ENCODE data around the gene CREBBP. TPM values are rescaled to one million over a fixed set of nuclear protein-coding genes. Genes with fewer than 3 reads are reported as not detected.
A peak's percentile ranks its signal among the peaks of the same experiment; 100 is the strongest.
"Not testable (repeated sequence)": the region's sequence is repeated elsewhere in the genome, so short reads cannot be mapped to it uniquely, and the experiment has no call there.

The CREBBP gene
- total and polyA plus RNA-seq, 4 donors: 5.4 to 103 (median 61.0) TPM

GRCh38 chr16:3885999-3886398, 5.5 kb upstream of the CREBBP start:
- H3K4me3 ChIP-seq (ENCODE audit: low read length in 2 of 2); H3K9me3 ChIP-seq (ENCODE audit: control insufficient read depth, low read length); H3K4me1 ChIP-seq (ENCODE audit: control insufficient read depth in 1 of 2, insufficient read depth in 2 of 2, low read length in 2 of 2); H3K27me3 ChIP-seq (ENCODE audit: control insufficient read depth in 1 of 2, insufficient read depth in 2 of 2, low read length in 1 of 2); H3K27ac ChIP-seq (ENCODE audit: low read depth in 1 of 2, low read length in 2 of 2); DNase-seq; ATAC-seq (ENCODE audit: low FRiP score); H3K36me3 ChIP-seq (ENCODE audit: control insufficient read depth in 1 of 2, insufficient read depth in 2 of 2, low read length in 1 of 2); intact Hi-C loops (cut with DNase I): not testable (repeated sequence)
- WGBS, 2 donors: 79 to 91% methylated on average over 4 to 5 of the region's 5 CpGs

DNA sequence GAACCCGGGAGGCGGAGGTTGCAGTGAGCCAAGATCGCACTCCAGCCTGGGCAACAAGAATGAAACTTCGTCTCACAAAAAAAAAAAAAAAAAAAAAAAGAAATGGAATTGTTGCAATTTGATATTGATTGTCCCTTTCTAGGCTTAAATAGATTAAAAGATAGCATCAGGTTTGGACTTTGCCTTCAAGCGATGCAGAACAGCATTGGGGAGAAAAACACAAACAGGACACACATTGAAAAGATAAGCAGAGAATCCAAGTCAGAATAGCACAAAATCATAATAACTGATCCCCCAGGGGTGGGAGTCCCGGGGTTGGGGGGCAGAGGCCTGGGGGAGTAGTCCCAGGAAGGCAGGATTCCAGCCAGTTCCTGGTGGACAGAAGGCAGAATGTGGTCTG, 3.9 kb upstream of the CREBBP start:
- H3K27me3 ChIP-seq (ENCODE audit: control insufficient read depth in 1 of 2, insufficient read depth in 2 of 2, low read length in 1 of 2): no peaks in the 10 kb centered on the region
- H3K4me1 ChIP-seq (ENCODE audit: control insufficient read depth in 1 of 2, insufficient read depth in 2 of 2, low read length in 2 of 2): no peaks in the 10 kb centered on the region
- ATAC-seq (ENCODE audit: low FRiP score) (no peak), DNase-seq (no peak)
- 88 to 93% methylated on average over 6 of the region's 6 CpGs for WGBS, 2 donors
- intact Hi-C loops (cut with DNase I): no loop called here
- H3K9me3 ChIP-seq (ENCODE audit: control insufficient read depth, low read length): no peaks in the 10 kb centered on the region
- H3K4me3 ChIP-seq (ENCODE audit: low read length in 2 of 2): no peak overlapping the region
- no peaks in the 10 kb centered on the region for H3K36me3 ChIP-seq (ENCODE audit: control insufficient read depth in 1 of 2, insufficient read depth in 2 of 2, low read length in 1 of 2)
- no peak overlapping the region for H3K27ac ChIP-seq (ENCODE audit: low read depth in 1 of 2, low read length in 2 of 2)

- no peaks in the 10 kb centered on the region for H3K27me3 ChIP-seq (ENCODE audit: control insufficient read depth in 1 of 2, insufficient read depth in 2 of 2, low read length in 1 of 2)
- H3K4me1 ChIP-seq (ENCODE audit: control insufficient read depth in 1 of 2, insufficient read depth in 2 of 2, low read length in 2 of 2): no peaks in the 10 kb centered on the region
- no peaks in the 10 kb centered on the region for H3K36me3 ChIP-seq (ENCODE audit: control insufficient read depth in 1 of 2, insufficient read depth in 2 of 2, low read length in 1 of 2)
- H3K9me3 ChIP-seq (ENCODE audit: control insufficient read depth, low read length): no peaks in the 10 kb centered on the region
- DNase-seq (no peak), ATAC-seq (ENCODE audit: low FRiP score) (no peak)
- intact Hi-C loops (cut with DNase I): no loop called here
- 87 to 89% methylated on average over 3 of the region's 3 CpGs for WGBS, 2 donors
- no peak overlapping the region for H3K27ac ChIP-seq (ENCODE audit: low read depth in 1 of 2, low read length in 2 of 2)
- H3K4me3 ChIP-seq (ENCODE audit: low read length in 2 of 2): no peak overlapping the region
Observed at GRCh38 chr16:3882531-3882930, 2.0 kb upstream of the CREBBP start.

DNA sequence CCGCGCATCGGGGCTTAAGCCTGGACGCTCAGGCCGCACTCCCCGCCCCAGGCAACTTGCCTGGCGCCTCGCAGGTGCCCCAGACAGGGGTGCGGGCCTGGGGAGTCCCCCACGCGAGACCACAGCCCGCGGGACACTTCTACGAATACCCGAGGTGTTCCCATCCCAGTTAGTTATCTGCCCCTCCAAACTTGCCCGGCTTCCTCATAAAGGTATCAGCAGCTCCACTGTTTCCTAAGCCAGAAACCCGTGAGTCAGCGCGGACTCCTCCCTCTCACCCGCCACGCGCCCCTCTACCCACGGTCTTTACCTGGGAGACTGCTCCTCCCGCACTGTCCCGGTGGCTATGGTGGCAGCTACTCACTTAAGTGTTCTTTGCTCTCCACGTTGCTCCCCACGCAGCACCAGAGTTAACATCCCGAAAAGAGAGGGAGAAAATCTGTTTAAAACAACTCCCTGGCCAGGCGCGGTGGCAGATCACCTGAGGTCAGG, 1.0 kb upstream of the CREBBP start:
- H3K27ac ChIP-seq (ENCODE audit: low read depth in 1 of 2, low read length in 2 of 2): no peak overlapping the region
- H3K9me3 ChIP-seq (ENCODE audit: control insufficient read depth, low read length): no peaks in the 10 kb centered on the region
- ATAC-seq (ENCODE audit: low FRiP score) (no peak), DNase-seq (peak in 1 of 2 donors; percentile 54)
- H3K36me3 ChIP-seq (ENCODE audit: control insufficient read depth in 1 of 2, insufficient read depth in 2 of 2, low read length in 1 of 2): no peaks in the 10 kb centered on the region
- no peak overlapping the region for H3K4me3 ChIP-seq (ENCODE audit: low read length in 2 of 2)
- intact Hi-C loops (cut with DNase I): no loop called here
- H3K27me3 ChIP-seq (ENCODE audit: control insufficient read depth in 1 of 2, insufficient read depth in 2 of 2, low read length in 1 of 2): no peaks in the 10 kb centered on the region
- no peaks in the 10 kb centered on the region for H3K4me1 ChIP-seq (ENCODE audit: control insufficient read depth in 1 of 2, insufficient read depth in 2 of 2, low read length in 2 of 2)
- 73 to 78% methylated on average over 30 of the region's 30 CpGs for WGBS, 2 donors

GRCh38 chr16:3879887-3880564, 487 bp downstream of the CREBBP start:
- intact Hi-C loops (cut with DNase I): loop anchor here (1.0 to 10.0 kb wide), 4 partner anchors 88 to 345 kb away; no protein-coding TSS in a partner anchor
- Histone ChIP-seq H3K9me3 (ENCODE audit: control insufficient read depth, low read length) (no peaks in the 10 kb centered on the region), H3K4me3 (ENCODE audit: low read length in 2 of 2) (peak overlapping the region; percentile 99), H3K27ac (ENCODE audit: low read depth in 1 of 2, low read length in 2 of 2) (peak overlapping the region; percentile 82 to 98), H3K27me3 (ENCODE audit: control insufficient read depth in 1 of 2, insufficient read depth in 2 of 2, low read length in 1 of 2) (no peaks in the 10 kb centered on the region), H3K4me1 (ENCODE audit: control insufficient read depth in 1 of 2, insufficient read depth in 2 of 2, low read length in 2 of 2) (no peaks in the 10 kb centered on the region), H3K36me3 (ENCODE audit: control insufficient read depth in 1 of 2, insufficient read depth in 2 of 2, low read length in 1 of 2) (no peaks in the 10 kb centered on the region)
- ATAC-seq (ENCODE audit: low FRiP score): peak; percentile 89
- 1% methylated on average over 31 to 117 of the region's 117 CpGs for WGBS, 2 donors
- DNase-seq: peak; percentile 83 to 93

DNA sequence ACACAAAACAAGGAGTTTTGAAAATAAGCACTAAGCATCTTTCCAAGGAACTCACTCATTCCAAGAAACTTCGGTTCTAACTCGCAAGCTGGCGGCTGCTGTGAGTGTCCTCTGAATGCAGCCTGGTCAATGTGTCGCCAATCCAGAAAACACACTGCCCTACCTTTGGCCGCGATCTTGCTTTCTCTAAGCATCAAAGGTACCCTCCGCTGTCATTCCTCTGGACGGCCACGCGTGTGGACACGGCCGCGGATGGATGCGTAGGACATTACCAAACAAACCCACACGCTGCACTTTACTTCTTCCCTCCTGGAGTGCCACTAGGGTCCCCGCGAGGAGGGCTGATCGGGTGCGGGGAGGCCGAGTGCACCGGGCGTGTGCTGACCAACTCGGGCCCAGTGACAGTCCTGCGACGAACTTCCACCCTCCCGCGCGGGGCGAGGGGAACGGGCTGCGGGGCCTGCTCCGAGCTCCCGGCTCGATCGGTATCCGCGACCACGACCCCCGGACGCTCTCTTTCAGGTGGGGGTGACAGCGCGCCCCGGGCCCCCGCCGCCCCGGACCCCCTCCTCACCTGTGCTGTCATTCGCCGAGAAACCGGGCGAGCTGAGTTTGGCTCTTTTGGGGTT, 1.1 kb downstream of the CREBBP start:
- peaks cover 0 to 2% of the 10 kb centered on the region in 2 donors for H3K4me1 ChIP-seq (ENCODE audit: control insufficient read depth in 1 of 2, insufficient read depth in 2 of 2, low read length in 2 of 2)
- no peaks in the 10 kb centered on the region for H3K9me3 ChIP-seq (ENCODE audit: control insufficient read depth, low read length)
- no peaks in the 10 kb centered on the region for H3K27me3 ChIP-seq (ENCODE audit: control insufficient read depth in 1 of 2, insufficient read depth in 2 of 2, low read length in 1 of 2)
- H3K36me3 ChIP-seq (ENCODE audit: control insufficient read depth in 1 of 2, insufficient read depth in 2 of 2, low read length in 1 of 2): no peaks in the 10 kb centered on the region
- no peak overlapping the region for H3K27ac ChIP-seq (ENCODE audit: low read depth in 1 of 2, low read length in 2 of 2)
- WGBS, 2 donors: 1% methylated on average over 44 to 50 of the region's 50 CpGs
- ATAC-seq (ENCODE audit: low FRiP score) (peak; percentile 23), DNase-seq (peak; percentile 58 to 87)
- peak overlapping the region; percentile 99 for H3K4me3 ChIP-seq (ENCODE audit: low read length in 2 of 2)
- intact Hi-C loops (cut with DNase I): loop anchor here (5.0 to 10.0 kb wide), 3 partner anchors 87 to 345 kb away; no protein-coding TSS in a partner anchor

GRCh38 chr16:3878610-3879009, 1.9 kb downstream of the CREBBP start:
- no peak for DNase-seq
- Histone ChIP-seq H3K9me3 (ENCODE audit: control insufficient read depth, low read length) (no peaks in the 10 kb centered on the region), H3K36me3 (ENCODE audit: control insufficient read depth in 1 of 2, insufficient read depth in 2 of 2, low read length in 1 of 2) (no peaks in the 10 kb centered on the region), H3K27ac (ENCODE audit: low read depth in 1 of 2, low read length in 2 of 2) (no peak overlapping the region), H3K4me3 (ENCODE audit: low read length in 2 of 2) (peak overlapping the region; percentile 99), H3K27me3 (ENCODE audit: control insufficient read depth in 1 of 2, insufficient read depth in 2 of 2, low read length in 1 of 2) (no peaks in the 10 kb centered on the region), H3K4me1 (ENCODE audit: control insufficient read depth in 1 of 2, insufficient read depth in 2 of 2, low read length in 2 of 2) (peaks cover 0 to 2% of the 10 kb centered on the region in 2 donors)
- intact Hi-C loops (cut with DNase I): loop anchor here (5.0 to 10.0 kb wide), 3 partner anchors 86 to 344 kb away; no protein-coding TSS in a partner anchor
- ATAC-seq (ENCODE audit: low FRiP score): no peak
- 2 to 3% methylated on average over 8 of the region's 8 CpGs for WGBS, 2 donors

- 8 to 13% methylated on average over 6 of the region's 6 CpGs for WGBS, 2 donors
- Histone ChIP-seq H3K4me1 (ENCODE audit: control insufficient read depth in 1 of 2, insufficient read depth in 2 of 2, low read length in 2 of 2) (peaks cover 0 to 11% of the 10 kb centered on the region in 2 donors), H3K27me3 (ENCODE audit: control insufficient read depth in 1 of 2, insufficient read depth in 2 of 2, low read length in 1 of 2) (no peaks in the 10 kb centered on the region), H3K27ac (ENCODE audit: low read depth in 1 of 2, low read length in 2 of 2) (no peak overlapping the region), H3K9me3 (ENCODE audit: control insufficient read depth, low read length) (no peaks in the 10 kb centered on the region), H3K36me3 (ENCODE audit: control insufficient read depth in 1 of 2, insufficient read depth in 2 of 2, low read length in 1 of 2) (no peaks in the 10 kb centered on the region), H3K4me3 (ENCODE audit: low read length in 2 of 2) (no peak overlapping the region)
- DNase-seq (no peak), ATAC-seq (ENCODE audit: low FRiP score) (no peak)
- intact Hi-C loops (cut with DNase I): loop anchor here (5.0 to 10.0 kb wide), 3 partner anchors 84 to 342 kb away; no protein-coding TSS in a partner anchor
Observed at GRCh38 chr16:3876695-3877094, 3.8 kb downstream of the CREBBP start.
